Measurements from ENCODE around the gene NPPA. TPM values are rescaled to one million over a fixed set of nuclear protein-coding genes. Genes with fewer than 3 reads are reported as not detected.

NPPA gene
- polyA plus RNA-seq, 1 of the 3 experiments (the other 2 are of a cell fraction) = not detected

DNA sequence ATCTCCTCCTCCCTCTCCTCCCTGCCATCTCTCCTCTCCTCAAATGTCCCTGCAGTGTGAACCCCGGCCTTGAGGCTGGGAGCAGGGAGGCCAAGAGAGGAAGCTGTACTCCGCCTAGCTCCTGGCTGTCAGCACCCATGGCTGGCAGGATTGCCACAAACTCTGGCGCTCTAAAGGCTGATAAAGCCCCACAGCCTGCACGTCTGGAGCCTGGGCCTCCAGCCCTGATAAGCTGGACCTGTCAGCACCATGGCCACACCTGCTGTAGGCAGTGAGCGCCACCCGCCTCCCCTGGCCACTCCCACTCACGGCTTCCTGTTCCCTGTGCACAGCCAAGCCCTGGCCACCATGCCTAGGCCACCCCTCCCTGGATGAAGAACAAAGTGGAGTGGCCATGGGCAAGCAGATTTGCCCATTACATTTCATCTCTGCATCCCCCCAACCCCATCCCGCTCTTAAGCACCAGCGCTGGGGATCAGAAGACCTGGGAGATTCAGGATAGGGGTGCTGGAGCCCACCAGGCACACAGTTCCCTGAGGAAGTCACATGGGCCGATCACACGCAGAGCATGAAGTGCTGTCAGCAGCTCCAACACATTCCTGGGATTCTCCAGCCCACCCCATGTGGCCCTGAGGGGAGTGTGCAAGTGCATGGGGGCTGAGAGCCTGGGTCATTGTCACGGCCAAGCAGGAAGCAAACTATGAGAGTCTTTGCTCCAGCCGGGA, 35.4 kb upstream of the NPPA start:
- H3K9ac ChIP-seq = no peak overlapping the region
- CTCF ChIA-PET = interaction anchor here (1.3 to 4.6 kb wide), 6 partner anchors 8 to 84 kb away, joined by 4 to 42 read pairs (median 6); no protein-coding TSS in a partner anchor
- H3K79me2 ChIP-seq (ENCODE audit: insufficient read depth) = no peaks in the 10 kb centered on the region
- H3F3A ChIP-seq (replicated peaks; ENCODE audit: insufficient read depth) = no peaks in the 10 kb centered on the region
- no peaks in the 10 kb centered on the region for H4K20me1 ChIP-seq (ENCODE audit: insufficient read depth)
- H3K4me1 ChIP-seq (ENCODE audit: control insufficient read depth in 1 of 2, insufficient read depth in 2 of 2, low read depth in 1 of 2, low read length in 1 of 2) = peaks cover 0 to 57% of the 10 kb centered on the region in 2 experiments; a peak in 2 of 4 replicates
- POLR2A ChIA-PET = interaction anchor here (1.1 to 2.1 kb wide), 4 partner anchors 25 to 77 kb away, joined by 4 to 15 read pairs (median 6); partner anchors contain the start of genes CLCN6, MTHFR and NPPA
- no peak overlapping the region for H2AFZ ChIP-seq (ENCODE audit: low read depth)
- DNase-seq = peak; percentile 78
- peak overlapping the region in 1 of 2 experiments; percentile 99; a peak in 2 of 4 replicates for H3K27ac ChIP-seq (ENCODE audit: low read depth in 2 of 2, low read length in 1 of 2)
- H3K4me2 ChIP-seq = no peak overlapping the region
- H3K9me2 ChIP-seq = no peaks in the 10 kb centered on the region
- TF ChIP-seq MXI1 (IDR thresholded peaks at IDR 0.05; ENCODE audit: low read depth, low read length) (peak; percentile 71), NRF1 (IDR thresholded peaks at IDR 0.05; ENCODE audit: low read depth, low read length) (no peak), RCOR1 (IDR thresholded peaks at IDR 0.05; ENCODE audit: low read length) (peak; percentile 67), IRF3 (IDR thresholded peaks at IDR 0.05; ENCODE audit: low read depth, low read length) (no peak), CHD2 (IDR thresholded peaks at IDR 0.05; ENCODE audit: low read length, partially characterized antibody) (peak; percentile 25), GATA2 (CRISPR knock-in tag; IDR thresholded peaks at IDR 0.05) (peak; percentile 62), EP300 (IDR thresholded peaks at IDR 0.05; ENCODE audit: borderline replicate concordance in 1 of 2, low read depth in 1 of 2, low read length in 1 of 2) (peak in 1 of 2 experiments; percentile 51; a peak in 2 of 4 replicates)
- TF ChIP-seq, protein P1, sequence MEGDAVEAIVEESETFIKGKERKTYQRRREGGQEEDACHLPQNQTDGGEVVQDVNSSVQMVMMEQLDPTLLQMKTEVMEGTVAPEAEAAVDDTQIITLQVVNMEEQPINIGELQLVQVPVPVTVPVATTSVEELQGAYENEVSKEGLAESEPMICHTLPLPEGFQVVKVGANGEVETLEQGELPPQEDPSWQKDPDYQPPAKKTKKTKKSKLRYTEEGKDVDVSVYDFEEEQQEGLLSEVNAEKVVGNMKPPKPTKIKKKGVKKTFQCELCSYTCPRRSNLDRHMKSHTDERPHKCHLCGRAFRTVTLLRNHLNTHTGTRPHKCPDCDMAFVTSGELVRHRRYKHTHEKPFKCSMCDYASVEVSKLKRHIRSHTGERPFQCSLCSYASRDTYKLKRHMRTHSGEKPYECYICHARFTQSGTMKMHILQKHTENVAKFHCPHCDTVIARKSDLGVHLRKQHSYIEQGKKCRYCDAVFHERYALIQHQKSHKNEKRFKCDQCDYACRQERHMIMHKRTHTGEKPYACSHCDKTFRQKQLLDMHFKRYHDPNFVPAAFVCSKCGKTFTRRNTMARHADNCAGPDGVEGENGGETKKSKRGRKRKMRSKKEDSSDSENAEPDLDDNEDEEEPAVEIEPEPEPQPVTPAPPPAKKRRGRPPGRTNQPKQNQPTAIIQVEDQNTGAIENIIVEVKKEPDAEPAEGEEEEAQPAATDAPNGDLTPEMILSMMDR (IDR thresholded peaks at IDR 0.05) = no peak
- no peaks in the 10 kb centered on the region for H3K36me3 ChIP-seq (replicated peaks in 1 of 2; ENCODE audit: control insufficient read depth in 1 of 2, insufficient read depth in 2 of 2, low read length in 1 of 2)
- WGBS (ENCODE audit: low lambda C conversion rate) = 56% methylated on average over 12 of the region's 13 CpGs
- H3K9me3 ChIP-seq = no peaks in the 10 kb centered on the region
- H3K27me3 ChIP-seq (ENCODE audit: insufficient read depth) = no peaks in the 10 kb centered on the region
- no peak overlapping the region for H3K4me3 ChIP-seq (ENCODE audit: low read depth in 2 of 2, low read length in 1 of 2)

- Histone ChIP-seq H3K27me3 (ENCODE audit: insufficient read depth) (0 out of 2 replicates have a peak, but pooled peaks cover 3% of the 10 kb centered on the region), H3K4me2 (no peak overlapping the region), H4K20me1 (ENCODE audit: insufficient read depth) (no peaks in the 10 kb centered on the region), H3K4me1 (ENCODE audit: control insufficient read depth in 1 of 2, insufficient read depth in 2 of 2, low read depth in 1 of 2, low read length in 1 of 2) (peaks cover 0 to 61% of the 10 kb centered on the region in 2 experiments; a peak in 2 of 4 replicates), H3K4me3 (ENCODE audit: low read depth in 2 of 2, low read length in 1 of 2) (no peak overlapping the region), H3K36me3 (replicated peaks in 1 of 2; ENCODE audit: control insufficient read depth in 1 of 2, insufficient read depth in 2 of 2, low read length in 1 of 2) (no peaks in the 10 kb centered on the region), H3F3A (replicated peaks; ENCODE audit: insufficient read depth) (no peaks in the 10 kb centered on the region), H3K27ac (ENCODE audit: low read depth in 2 of 2, low read length in 1 of 2) (peak overlapping the region in 1 of 2 experiments; percentile 99; a peak in 2 of 4 replicates), H3K9ac (no peak overlapping the region), H3K9me3 (no peaks in the 10 kb centered on the region), H3K79me2 (ENCODE audit: insufficient read depth) (no peaks in the 10 kb centered on the region), H2AFZ (ENCODE audit: low read depth) (no peak overlapping the region), H3K9me2 (no peaks in the 10 kb centered on the region)
- DNase-seq = no peak
- TF ChIP-seq EZH2phosphoT487 (IDR thresholded peaks at IDR 0.05; ENCODE audit: borderline replicate concordance, low read depth) = no peak
- TF ChIP-seq TEAD4 (IDR thresholded peaks at IDR 0.05; ENCODE audit: borderline replicate concordance, insufficient read depth) = no peak
- TF ChIP-seq ZBTB33 (IDR thresholded peaks at IDR 0.05; ENCODE audit: borderline replicate concordance, low read depth) = no peak
- no peak for TF ChIP-seq POLR2AphosphoS5 (IDR thresholded peaks at IDR 0.05; ENCODE audit: low read depth, low read length)
- 66% methylated on average over 14 of the region's 18 CpGs for WGBS (ENCODE audit: low lambda C conversion rate)
- CTCF ChIA-PET = interaction anchor here (0.9 to 4.6 kb wide), 8 partner anchors 9 to 85 kb away, joined by 4 to 42 read pairs (median 5); no protein-coding TSS in a partner anchor
- POLR2A ChIA-PET = interaction anchor here (0.6 to 2.2 kb wide), 9 partner anchors 26 to 119 kb away, joined by 3 to 15 read pairs (median 6); partner anchors contain the start of genes CLCN6, MTHFR and NPPA
Observed at GRCh38 chr1:11881749-11882441, 34.3 kb upstream of the NPPA start.

Measured in SK-N-SH (cell line).